Measurements from ENCODE around the gene STXBP1. TPM values are rescaled to one million over a fixed set of nuclear protein-coding genes. Genes with fewer than 3 reads are reported as not detected.

The STXBP1 gene
- total RNA-seq, 1 donor = 19.9 TPM

DNA sequence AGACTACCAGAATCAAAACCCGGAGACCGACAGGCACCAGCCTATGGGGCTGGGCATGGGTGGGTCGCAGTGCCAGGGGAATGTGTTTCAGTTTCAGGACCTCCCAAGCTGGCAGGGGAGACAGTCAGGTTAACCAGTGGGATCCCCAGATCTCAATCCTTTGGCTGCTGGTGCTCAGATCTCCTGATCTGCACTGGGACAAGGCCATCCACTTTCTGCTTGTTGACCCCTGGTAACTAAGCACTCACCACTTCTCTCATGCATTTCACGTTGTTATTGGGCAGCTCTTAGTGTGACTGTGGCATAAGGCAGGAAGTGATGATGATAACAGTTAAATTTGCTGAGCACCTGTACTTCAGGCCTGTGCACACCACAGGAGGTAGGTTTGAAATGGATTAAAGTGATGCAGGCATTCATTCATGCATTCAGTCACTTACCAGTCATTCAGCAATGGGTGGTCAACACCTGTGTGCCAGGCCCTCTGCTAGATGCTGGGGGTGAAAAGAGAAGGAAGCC is 42.1 kb upstream of the STXBP1 start:
- Histone ChIP-seq H4K20me1 (ENCODE audit: insufficient read depth, low read length) (peaks cover 26% of the 10 kb centered on the region), H3K27ac (ENCODE audit: low read depth, low read length) (peak overlapping the region; percentile 73), H2AFZ (ENCODE audit: low read length) (no peak overlapping the region), H3K4me3 (ENCODE audit: insufficient read depth, low read length) (peak overlapping the region; percentile 71), H3K4me1 (ENCODE audit: insufficient read depth, low read length) (peaks cover 59% of the 10 kb centered on the region), H3K4me2 (ENCODE audit: insufficient read depth, low read length) (peak overlapping the region; percentile 83), H3K36me3 (ENCODE audit: insufficient read depth, low read length) (peaks cover 10% of the 10 kb centered on the region), H3K9me3 (ENCODE audit: low read depth, low read length) (no peaks in the 10 kb centered on the region), H3K27me3 (ENCODE audit: insufficient read depth, low read length) (no peaks in the 10 kb centered on the region), H3K79me2 (ENCODE audit: insufficient read depth, low read length) (peaks cover 59% of the 10 kb centered on the region)
- TF ChIP-seq, protein P1, sequence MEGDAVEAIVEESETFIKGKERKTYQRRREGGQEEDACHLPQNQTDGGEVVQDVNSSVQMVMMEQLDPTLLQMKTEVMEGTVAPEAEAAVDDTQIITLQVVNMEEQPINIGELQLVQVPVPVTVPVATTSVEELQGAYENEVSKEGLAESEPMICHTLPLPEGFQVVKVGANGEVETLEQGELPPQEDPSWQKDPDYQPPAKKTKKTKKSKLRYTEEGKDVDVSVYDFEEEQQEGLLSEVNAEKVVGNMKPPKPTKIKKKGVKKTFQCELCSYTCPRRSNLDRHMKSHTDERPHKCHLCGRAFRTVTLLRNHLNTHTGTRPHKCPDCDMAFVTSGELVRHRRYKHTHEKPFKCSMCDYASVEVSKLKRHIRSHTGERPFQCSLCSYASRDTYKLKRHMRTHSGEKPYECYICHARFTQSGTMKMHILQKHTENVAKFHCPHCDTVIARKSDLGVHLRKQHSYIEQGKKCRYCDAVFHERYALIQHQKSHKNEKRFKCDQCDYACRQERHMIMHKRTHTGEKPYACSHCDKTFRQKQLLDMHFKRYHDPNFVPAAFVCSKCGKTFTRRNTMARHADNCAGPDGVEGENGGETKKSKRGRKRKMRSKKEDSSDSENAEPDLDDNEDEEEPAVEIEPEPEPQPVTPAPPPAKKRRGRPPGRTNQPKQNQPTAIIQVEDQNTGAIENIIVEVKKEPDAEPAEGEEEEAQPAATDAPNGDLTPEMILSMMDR (IDR thresholded peaks at IDR 0.05; ENCODE audit: extremely low read depth, low read depth, low read length) = no peak
- peak; percentile 77 for DNase-seq (ENCODE audit: insufficient read length, low spot score, missing footprints)

DNA sequence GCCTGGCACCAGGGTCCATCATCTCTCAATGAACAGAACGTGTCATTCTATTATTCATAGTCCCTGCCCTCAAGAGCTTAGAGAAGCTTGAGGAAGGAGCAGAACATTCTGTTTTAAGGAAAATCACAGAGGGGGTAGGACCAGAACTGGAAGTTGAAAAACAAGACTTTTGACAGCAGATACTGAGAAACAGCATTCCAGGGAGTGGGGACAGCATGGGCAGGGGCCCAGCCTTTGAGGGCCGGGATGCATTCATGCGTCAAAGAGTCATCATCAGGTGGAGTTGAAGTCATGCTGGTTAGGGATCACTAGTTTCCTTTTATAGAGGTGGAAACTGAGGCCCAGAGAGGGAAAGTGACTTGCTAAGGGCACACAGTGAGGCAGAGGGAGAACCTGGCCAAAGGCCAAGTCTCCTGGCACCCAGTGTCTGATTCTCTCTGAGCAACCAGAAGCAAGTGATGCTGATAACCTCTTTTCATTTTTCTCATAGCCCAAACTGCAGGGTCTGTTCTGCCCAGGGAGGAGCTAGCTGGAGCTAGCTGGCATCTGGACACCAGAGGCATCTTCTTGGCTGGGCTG is 41.5 kb upstream of the STXBP1 start:
- Histone ChIP-seq H3K9me3 (ENCODE audit: low read depth, low read length) (no peaks in the 10 kb centered on the region), H3K79me2 (ENCODE audit: insufficient read depth, low read length) (peaks cover 53% of the 10 kb centered on the region), H4K20me1 (ENCODE audit: insufficient read depth, low read length) (peaks cover 22% of the 10 kb centered on the region), H2AFZ (ENCODE audit: low read length) (no peak overlapping the region), H3K36me3 (ENCODE audit: insufficient read depth, low read length) (peaks cover 4% of the 10 kb centered on the region), H3K4me1 (ENCODE audit: insufficient read depth, low read length) (peaks cover 55% of the 10 kb centered on the region), H3K4me2 (ENCODE audit: insufficient read depth, low read length) (no peak overlapping the region), H3K4me3 (ENCODE audit: insufficient read depth, low read length) (no peak overlapping the region), H3K27me3 (ENCODE audit: insufficient read depth, low read length) (no peaks in the 10 kb centered on the region), H3K27ac (ENCODE audit: low read depth, low read length) (peak overlapping the region; percentile 73)
- peak; percentile 38 for DNase-seq (ENCODE audit: insufficient read length, low spot score, missing footprints)
- TF ChIP-seq, protein P1 (IDR thresholded peaks at IDR 0.05; ENCODE audit: extremely low read depth, low read depth, low read length) = no peak

DNA sequence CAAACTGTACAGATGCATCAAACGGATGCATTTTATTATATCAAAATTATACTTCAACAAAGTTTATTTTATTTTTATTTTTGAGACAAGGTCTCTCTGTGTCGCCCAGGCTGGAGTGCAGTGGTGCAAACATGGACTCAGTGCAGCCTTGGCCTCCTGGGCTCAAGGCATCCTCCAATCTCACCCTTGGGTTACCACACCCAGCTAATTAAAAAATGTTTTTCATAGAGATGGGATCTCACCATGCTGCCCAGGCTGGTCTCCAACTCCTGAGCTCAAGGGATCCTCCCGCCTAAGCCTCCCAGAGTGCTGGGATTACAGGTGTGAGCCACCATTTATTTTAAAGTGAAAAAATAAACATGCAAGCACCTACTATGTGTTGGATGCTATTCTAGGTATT is 40.1 kb upstream of the STXBP1 start:
- DNase-seq (ENCODE audit: insufficient read length, low spot score, missing footprints) = no peak
- Histone ChIP-seq H3K4me2 (ENCODE audit: insufficient read depth, low read length) (no peak overlapping the region), H3K79me2 (ENCODE audit: insufficient read depth, low read length) (peaks cover 51% of the 10 kb centered on the region), H3K9me3 (ENCODE audit: low read depth, low read length) (no peaks in the 10 kb centered on the region), H3K4me1 (ENCODE audit: insufficient read depth, low read length) (peaks cover 45% of the 10 kb centered on the region), H3K4me3 (ENCODE audit: insufficient read depth, low read length) (no peak overlapping the region), H3K36me3 (ENCODE audit: insufficient read depth, low read length) (no peaks in the 10 kb centered on the region), H3K27ac (ENCODE audit: low read depth, low read length) (no peak overlapping the region), H3K27me3 (ENCODE audit: insufficient read depth, low read length) (no peaks in the 10 kb centered on the region), H2AFZ (ENCODE audit: low read length) (no peak overlapping the region), H4K20me1 (ENCODE audit: insufficient read depth, low read length) (peaks cover 11% of the 10 kb centered on the region)
- TF ChIP-seq, protein P1 (IDR thresholded peaks at IDR 0.05; ENCODE audit: extremely low read depth, low read depth, low read length) = no peak

DNA sequence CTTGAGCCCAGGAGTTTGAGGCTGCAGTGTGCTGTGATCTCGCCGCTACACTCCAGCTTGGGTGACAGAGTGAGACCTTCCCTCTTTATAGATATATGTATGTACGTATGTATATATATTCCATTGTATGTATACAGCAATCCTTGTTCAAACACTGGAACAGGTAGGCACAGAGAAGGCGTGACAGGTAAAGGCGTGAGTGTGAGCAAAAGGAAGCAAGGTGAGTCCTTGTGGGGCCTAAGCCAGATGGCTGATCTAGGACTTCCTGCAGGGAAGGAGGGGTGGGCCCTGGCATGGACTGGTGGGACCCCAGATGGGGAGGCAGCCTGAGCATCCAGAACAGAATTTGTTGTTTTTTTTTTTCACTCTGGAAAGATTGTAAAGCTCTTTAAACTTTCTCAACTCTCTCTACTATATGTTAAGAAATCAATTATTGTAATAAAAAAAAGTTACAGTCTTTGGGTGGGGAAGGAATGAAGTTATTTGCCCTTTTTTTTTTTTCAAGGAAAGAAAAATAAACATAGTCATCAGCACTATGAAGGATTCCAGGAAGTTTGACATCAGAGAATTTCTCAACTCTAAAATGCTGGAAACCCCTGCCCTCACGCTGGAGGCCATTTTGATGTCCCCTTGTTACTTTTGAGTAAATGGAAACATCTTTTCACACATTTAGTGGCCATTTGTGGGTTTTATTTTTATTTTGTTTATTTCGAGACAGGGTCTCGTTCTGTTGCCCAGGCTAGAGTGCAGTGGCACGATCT is 38.9 kb upstream of the STXBP1 start:
- Histone ChIP-seq H4K20me1 (ENCODE audit: insufficient read depth, low read length) (no peaks in the 10 kb centered on the region), H2AFZ (ENCODE audit: low read length) (no peak overlapping the region), H3K4me2 (ENCODE audit: insufficient read depth, low read length) (peak overlapping the region; percentile 69), H3K4me3 (ENCODE audit: insufficient read depth, low read length) (no peak overlapping the region), H3K79me2 (ENCODE audit: insufficient read depth, low read length) (peaks cover 47% of the 10 kb centered on the region), H3K4me1 (ENCODE audit: insufficient read depth, low read length) (peaks cover 45% of the 10 kb centered on the region), H3K27ac (ENCODE audit: low read depth, low read length) (peak overlapping the region; percentile 99), H3K27me3 (ENCODE audit: insufficient read depth, low read length) (no peaks in the 10 kb centered on the region), H3K9me3 (ENCODE audit: low read depth, low read length) (no peaks in the 10 kb centered on the region), H3K36me3 (ENCODE audit: insufficient read depth, low read length) (no peaks in the 10 kb centered on the region)
- peak; percentile 95 for DNase-seq (ENCODE audit: insufficient read length, low spot score, missing footprints)
- TF ChIP-seq, protein P1 (IDR thresholded peaks at IDR 0.05; ENCODE audit: extremely low read depth, low read depth, low read length) = no peak
